ENCODE results near the gene MIEF1.

The MIEF1 gene

GRCh38 chr22:39470451-39471291 is 31.4 kb upstream of the MIEF1 start:
- in situ Hi-C loops (cut with HindIII; ENCODE audit: low sequenced_read_pairs), result no loop called here

- in situ Hi-C loops (cut with HindIII; ENCODE audit: low sequenced_read_pairs), result no loop called here
Measured at GRCh38 chr22:39471381-39472141, 30.5 kb upstream of the MIEF1 start.

GRCh38 chr22:39472570-39473556 is 29.2 kb upstream of the MIEF1 start:
- in situ Hi-C loops (cut with HindIII; ENCODE audit: low sequenced_read_pairs), result no loop called here

- in situ Hi-C loops (cut with HindIII; ENCODE audit: low sequenced_read_pairs), result no loop called here
Measured at GRCh38 chr22:39473851-39474250, 28.2 kb upstream of the MIEF1 start.

GRCh38 chr22:39474351-39475111 is 27.6 kb upstream of the MIEF1 start:
- in situ Hi-C loops (cut with HindIII; ENCODE audit: low sequenced_read_pairs), result no loop called here

GRCh38 chr22:39475337-39475736 is 26.8 kb upstream of the MIEF1 start:
- in situ Hi-C loops (cut with HindIII; ENCODE audit: low sequenced_read_pairs), result no loop called here

GRCh38 chr22:39475902-39476301 is 26.2 kb upstream of the MIEF1 start:
- in situ Hi-C loops (cut with HindIII; ENCODE audit: low sequenced_read_pairs), result no loop called here

- in situ Hi-C loops (cut with HindIII; ENCODE audit: low sequenced_read_pairs), result no loop called here
Measured at GRCh38 chr22:39476664-39477063, 25.4 kb upstream of the MIEF1 start.

- in situ Hi-C loops (cut with HindIII; ENCODE audit: low sequenced_read_pairs), result no loop called here
Measured at GRCh38 chr22:39477542-39477941, 24.5 kb upstream of the MIEF1 start.

GRCh38 chr22:39478441-39478850 is 23.6 kb upstream of the MIEF1 start:
- in situ Hi-C loops (cut with HindIII; ENCODE audit: low sequenced_read_pairs), result no loop called here

- in situ Hi-C loops (cut with HindIII; ENCODE audit: low sequenced_read_pairs), result no loop called here
Measured at GRCh38 chr22:39479254-39479653, 22.8 kb upstream of the MIEF1 start.

- in situ Hi-C loops (cut with HindIII; ENCODE audit: low sequenced_read_pairs), result loop anchor here (5.0 kb wide), 3 partner anchors 58 to 98 kb away; no protein-coding TSS in a partner anchor
Measured at GRCh38 chr22:39480557-39480956, 21.5 kb upstream of the MIEF1 start.

GRCh38 chr22:39481054-39481453 is 21.0 kb upstream of the MIEF1 start:
- in situ Hi-C loops (cut with HindIII; ENCODE audit: low sequenced_read_pairs), result loop anchor here (5.0 kb wide), 3 partner anchors 59 to 99 kb away; no protein-coding TSS in a partner anchor

- in situ Hi-C loops (cut with HindIII; ENCODE audit: low sequenced_read_pairs), result loop anchor here (5.0 kb wide), 3 partner anchors 59 to 99 kb away; no protein-coding TSS in a partner anchor
Measured at GRCh38 chr22:39481595-39481994, 20.5 kb upstream of the MIEF1 start.

GRCh38 chr22:39482768-39483167 is 19.3 kb upstream of the MIEF1 start:
- in situ Hi-C loops (cut with HindIII; ENCODE audit: low sequenced_read_pairs), result loop anchor here (5.0 kb wide), 3 partner anchors 60 to 100 kb away; no protein-coding TSS in a partner anchor

GRCh38 chr22:39486951-39487825 is 14.9 kb upstream of the MIEF1 start:
- in situ Hi-C loops (cut with HindIII; ENCODE audit: low sequenced_read_pairs), result no loop called here

GRCh38 chr22:39487826-39488520 is 14.1 kb upstream of the MIEF1 start:
- in situ Hi-C loops (cut with HindIII; ENCODE audit: low sequenced_read_pairs), result no loop called here

- in situ Hi-C loops (cut with HindIII; ENCODE audit: low sequenced_read_pairs), result no loop called here
Measured at GRCh38 chr22:39488563-39489083, 13.5 kb upstream of the MIEF1 start.

Measured in endothelial cell of hepatic sinusoid (primary cell).